Suppressor macrophage (primary cell): Measurements from ENCODE around the gene ARSJ.
"Not testable (repeated sequence)": the region's sequence is repeated elsewhere in the genome, so short reads cannot be mapped to it uniquely, and the experiment has no call there.

Experiments
- DNase-seq, 4 experiments: peaks; one replicate each; pipeline ENCODE4 v3.0.0-alpha.2; 2020 to 2022
- total RNA-seq, 17 experiments: gene quantifications; one replicate each; lab custom pipeline; 2026; ENCODE audit warnings: mixed read lengths in 6 of 17, inconsistent platforms in 3 of 17; lab: John Stamatoyannopoulos, UW

The ARSJ gene
- 0 to 1.4 (median 0.14) reads per million in 17 experiments for total RNA-seq

DNA sequence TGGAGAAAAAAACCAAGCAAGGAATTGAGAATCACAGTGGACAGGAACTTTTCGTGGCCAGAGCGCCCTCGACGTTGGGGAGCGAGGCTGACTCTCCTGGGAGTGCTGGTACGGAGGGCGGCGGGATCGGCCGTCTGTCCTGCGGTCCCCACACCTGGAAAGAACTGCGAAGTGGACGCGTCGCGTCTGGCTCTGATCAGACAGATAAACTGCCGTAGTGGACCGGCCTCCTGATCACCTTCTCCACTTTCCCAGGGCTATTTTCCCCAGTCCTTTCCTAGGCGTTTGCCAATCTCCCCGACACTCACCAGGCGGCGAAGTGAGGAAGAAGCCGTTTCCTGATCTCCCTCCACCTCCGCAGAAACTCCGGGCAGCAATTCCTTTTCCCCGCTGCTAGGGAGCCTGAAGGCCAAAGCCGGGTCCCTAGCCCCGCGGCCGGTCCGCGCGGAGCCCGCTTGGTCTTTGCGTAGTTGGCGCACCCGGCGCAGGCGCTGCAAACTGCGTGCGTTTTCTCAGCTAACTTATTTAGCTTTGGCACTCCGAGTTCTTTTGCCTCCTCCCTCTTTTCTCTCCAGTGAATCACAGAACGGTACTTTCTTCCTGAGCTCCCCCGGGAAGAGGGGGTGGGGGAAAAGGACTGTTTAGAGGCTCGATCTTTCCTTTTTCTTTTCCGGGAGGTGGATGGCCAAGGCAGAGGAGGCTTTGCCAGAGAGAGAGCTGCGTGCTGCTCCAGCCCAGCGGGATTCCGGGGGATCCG lies at the start of gene ARSJ:
Gene ARSJ, minus strand, starts transcription at position 500 of the 757 bp plus-strand sequence. CDS start 813 bp downstream, outside the sequence.
- peak in 3 of 4 experiments; percentile 2 to 28 (median 27) for DNase-seq

DNA sequence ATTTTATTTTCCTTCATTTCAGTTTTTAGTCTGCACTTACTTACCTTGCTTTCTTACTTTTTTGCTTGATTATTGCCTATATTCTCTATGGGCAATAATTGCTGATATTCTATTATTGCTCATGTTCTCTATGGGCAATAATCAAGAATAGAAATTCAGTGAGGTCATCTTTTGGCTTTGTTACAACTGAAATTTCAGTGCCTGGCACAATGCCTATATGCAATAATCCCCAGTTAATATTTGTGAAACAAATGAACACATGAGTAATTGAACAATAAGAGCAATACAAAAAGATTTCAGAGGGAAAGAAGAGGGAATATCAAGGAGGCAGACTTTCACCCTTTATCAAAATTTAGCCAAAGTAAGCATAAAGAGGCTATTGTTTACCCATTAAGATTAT lies 48.6 kb upstream of the ARSJ start:
- DNase-seq, result no peak

DNA sequence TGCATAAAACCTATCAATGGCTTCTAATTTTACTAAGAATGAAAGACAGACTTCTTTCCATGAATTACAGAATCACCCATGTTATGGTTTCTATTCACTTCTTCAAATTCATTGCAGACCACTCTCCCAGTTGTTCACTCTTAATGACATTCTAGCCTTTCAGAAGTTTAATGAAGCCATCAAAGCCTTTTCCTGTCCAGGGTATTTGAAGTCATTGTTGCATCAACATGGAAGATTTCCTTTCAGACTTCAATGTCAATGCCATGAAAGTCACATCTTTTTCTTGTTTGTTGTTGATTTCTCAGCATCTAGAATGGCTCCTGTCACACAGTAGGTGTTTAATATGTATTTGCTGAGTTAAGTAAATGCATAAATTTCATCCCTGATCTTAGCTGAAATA lies 48.1 kb upstream of the ARSJ start:
- no peak for DNase-seq

DNA sequence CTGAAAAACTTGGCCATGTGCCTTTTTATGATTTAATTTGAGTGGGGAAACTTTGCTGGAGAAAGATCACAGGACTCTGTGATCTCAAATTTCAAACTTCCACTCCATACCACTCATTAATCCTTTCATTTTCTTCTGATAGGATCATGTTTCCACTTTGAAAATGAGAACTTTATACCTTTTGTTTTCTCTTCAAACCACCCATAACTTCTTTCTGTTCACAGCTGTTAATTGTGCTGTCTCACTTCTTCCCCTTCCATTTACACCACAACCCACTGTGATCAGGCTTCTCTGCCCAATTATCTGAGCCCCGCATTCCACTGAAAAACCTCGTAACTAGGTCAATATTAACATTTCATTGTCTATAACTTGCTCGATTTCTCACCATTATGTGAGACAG lies 47.0 kb upstream of the ARSJ start:
- DNase-seq, result no peak

DNA sequence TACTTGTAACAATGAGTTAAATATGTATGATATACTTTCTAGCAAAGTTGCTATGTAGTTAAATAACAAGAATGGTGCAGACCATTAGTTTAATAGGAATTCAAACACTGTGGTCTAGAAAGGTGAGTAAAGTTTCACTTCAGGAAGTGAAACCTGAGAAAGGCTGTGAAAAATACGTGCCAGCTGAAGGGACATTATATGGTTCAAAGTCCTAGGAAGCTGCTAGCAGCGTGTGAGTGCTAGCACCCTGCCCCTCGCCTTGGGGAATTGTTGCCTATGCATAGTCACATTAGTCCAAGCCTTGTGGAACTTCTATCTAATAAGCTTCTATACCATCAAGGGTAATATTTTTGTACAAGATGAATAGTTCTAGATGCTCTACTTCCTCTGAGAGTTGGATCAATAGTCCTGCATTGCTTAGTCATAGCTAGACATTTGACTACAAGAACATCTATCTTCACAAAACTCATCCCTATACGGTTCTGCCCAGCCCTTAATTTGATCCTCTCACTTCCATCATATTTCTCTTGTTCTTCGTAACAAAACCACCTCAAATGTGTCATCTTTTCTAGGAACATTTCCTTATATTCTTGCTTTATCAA lies 45.8 kb upstream of the ARSJ start:
- no peak for DNase-seq

DNA sequence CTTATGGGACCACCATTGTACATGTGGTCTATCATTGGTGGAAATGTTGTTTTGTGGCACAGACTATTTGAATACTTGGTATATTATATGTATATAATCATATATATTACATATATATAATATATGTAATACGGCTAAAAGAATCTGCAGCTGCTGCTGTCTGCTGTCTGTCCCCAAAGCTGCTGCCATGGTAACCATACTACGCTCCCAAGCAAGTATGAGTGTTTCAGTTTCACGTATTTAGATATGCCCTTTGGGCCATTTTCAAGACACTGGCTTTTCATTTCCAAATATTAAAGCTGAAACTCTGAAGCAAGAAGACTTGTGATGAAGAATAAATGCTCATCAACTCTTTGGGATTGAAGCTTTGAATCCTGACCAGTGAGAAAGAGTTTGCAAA lies 42.0 kb upstream of the ARSJ start:
- DNase-seq, result no peak

DNA sequence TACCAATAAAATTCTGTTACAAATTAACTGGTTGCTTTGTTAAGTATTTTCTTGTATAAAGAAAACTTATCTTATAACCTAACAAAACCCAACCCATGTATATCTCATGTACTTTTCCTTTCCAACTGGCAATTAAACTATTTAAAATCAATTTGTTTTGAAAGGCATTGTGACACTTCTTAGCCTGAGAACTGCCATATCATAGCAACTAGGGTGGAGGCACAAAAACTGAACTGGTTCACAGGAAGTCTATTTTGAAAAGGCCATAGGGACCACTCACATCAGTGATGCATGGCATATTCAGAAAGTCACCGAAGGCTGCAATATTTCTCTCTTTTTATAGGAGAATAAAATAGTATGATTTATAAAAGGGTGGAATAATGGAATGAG lies 40.5 kb upstream of the ARSJ start:
- DNase-seq, result no peak

DNA sequence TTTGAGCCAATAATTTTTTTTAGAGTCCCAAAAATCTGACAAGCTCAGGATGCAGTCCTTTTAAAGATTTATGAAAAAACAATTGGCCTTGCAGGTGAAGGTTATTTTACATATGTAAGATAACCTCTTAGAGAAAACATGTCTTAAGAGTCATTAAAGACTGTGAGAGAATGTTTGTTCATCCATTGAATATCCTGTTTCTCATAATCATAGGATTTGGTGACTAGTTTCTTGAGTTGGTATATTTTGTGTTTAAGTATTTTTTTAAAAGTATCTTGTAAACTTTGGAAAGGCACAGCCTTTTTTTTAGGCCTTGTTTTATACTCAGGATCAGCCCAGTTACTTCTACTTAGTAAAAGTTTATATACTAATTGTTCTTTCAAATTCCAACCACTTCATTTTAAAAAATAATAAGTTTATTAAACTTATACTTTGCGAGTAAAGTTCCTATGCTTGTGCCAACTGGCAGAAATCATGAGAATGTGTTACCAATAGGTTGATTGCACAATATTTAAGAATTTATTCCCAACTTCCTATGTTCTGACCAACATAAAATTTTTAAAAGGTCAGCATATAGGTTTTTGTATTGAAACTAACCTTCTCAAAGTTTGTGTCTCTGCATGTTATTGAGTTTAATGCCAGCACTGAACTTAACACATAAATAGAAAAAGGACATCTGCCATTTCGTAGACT lies 40.0 kb upstream of the ARSJ start:
- DNase-seq, result peak in 1 of 4 experiments; percentile 14

DNA sequence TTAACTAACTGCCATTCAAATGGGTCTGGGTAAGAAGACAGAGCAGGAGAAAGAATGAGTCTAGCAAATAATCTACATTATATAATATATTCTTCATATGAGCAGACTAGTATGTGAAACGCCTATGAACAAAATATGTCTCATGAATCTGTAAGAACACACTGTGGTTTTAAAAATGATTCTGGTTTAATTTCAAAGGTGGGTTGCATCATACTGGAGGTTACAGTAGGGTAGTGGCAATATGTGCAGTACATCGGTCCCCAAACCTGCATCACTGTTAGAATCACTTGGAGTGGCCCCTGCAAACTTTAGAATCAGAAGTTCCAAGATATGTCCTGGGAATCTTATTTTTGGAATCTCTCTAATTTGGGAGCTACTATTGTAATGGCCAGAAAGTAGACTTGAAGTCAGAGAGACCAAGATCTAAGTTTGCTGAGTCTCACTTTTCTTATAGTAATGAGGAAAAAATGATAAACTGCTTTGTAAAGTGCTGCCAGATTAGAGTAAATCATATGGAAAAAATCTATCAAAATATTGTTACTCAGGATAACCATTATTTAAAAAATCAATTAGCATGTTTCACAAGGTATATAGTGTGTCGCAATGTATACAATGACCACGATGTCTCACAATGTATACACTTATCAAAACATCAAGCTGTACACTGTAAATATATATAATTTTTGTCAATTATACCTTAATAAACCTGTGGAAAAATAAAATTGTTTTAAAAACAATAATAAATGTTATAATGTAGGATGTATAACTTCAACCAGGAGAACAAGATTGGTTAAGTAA lies 37.9 kb upstream of the ARSJ start:
- no peak for DNase-seq

DNA sequence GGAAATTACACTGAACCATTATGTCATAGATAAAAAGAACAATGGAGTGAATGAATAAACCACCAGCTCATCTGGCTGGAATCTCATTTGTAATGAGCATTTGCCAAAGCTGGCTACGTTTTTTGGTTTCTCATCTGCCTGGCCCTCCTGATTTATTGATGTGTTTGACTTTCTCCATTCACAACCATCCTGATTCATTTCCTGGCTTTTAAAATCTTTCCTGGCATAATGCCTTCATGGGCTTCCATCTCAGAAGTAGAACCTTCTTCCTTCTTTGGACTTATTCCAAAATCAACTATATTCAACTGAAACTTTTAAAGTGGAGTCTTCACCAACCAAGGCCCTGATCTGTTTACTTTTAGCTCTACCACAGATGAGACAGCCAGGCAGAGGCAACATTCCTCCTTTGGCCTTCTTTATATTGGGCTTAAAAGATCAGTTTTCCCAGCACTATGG lies 36.0 kb upstream of the ARSJ start:
- DNase-seq, result no peak

DNA sequence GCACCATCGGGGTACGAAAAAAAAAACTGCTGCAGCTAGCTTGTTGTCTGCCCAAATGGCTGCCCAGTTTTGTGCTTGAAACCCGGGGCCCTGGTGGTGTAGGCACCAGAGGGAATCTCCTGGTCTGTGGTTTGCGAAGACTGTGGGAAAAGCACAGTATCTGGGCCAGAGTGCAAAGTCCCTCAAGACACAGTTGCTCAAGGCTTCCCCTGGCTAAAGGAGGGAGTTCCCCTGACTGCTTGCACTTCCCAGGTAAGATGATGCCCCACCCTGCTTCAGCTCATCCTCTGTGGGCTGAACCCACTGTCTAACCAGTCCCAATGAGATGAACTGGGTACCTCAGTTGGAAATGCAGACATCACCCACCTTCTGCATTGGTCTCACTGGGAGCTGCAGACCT lies 33.8 kb upstream of the ARSJ start:
- DNase-seq, result not testable (repeated sequence)

DNA sequence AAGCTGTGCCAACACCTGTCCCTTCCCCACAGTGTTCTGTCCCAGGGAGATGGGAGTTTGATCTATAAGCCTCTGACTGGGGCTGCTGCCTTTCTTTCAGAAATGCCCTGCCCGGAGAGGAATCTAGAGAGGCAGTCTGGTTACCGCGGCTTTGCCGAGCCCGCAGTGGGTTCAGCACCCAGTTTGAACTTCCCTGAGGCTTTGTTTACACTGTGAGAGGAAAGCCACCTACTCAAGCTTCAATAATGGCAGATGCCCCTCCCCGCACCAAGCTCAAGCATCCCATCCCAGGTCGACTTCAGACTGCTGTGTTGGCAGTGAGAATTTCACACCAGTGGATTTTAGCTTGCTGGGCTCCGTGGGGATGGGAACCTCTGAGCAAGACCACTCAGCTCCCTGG lies 33.3 kb upstream of the ARSJ start:
- no peak for DNase-seq

DNA sequence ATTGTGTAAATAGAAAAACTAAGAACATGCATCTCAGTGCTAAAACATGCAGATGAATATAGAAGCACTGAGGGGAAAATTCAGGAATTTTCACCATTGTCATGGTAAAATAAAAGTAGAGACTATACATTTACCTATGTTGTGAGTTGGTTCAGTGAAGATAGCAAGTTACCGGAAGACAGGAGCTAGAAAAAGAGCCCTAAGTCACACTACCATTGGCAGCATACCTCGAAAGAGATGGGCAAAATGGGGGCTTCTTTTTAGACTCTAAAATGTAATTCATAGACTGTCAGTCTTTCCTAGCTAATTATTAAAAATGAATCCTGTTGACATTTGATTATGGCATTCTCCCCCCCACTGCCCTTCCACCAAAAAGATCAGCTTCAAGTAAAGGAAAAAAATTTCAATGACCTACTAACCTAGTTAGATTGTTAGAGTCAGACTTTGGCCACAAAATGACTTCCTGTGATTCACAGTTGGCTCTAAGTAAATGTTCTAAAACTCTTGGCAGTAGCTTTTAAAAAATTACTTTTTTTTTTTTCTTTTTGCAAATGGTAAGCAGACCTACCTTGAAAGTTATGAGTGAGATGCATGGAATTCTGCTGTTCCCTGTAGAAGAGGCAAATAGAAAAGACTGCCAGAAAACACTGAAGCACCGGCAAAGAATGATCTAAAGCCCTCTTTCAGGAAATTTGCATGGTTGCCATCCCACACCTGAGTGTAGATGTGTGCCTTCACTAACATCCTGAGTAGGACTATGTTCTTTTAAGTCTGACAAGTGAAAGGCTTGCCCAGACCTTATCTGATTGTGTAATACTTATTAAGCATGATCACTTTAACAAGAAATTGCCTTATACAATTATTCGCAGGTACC lies 26.4 kb upstream of the ARSJ start:
- no peak for DNase-seq

DNA sequence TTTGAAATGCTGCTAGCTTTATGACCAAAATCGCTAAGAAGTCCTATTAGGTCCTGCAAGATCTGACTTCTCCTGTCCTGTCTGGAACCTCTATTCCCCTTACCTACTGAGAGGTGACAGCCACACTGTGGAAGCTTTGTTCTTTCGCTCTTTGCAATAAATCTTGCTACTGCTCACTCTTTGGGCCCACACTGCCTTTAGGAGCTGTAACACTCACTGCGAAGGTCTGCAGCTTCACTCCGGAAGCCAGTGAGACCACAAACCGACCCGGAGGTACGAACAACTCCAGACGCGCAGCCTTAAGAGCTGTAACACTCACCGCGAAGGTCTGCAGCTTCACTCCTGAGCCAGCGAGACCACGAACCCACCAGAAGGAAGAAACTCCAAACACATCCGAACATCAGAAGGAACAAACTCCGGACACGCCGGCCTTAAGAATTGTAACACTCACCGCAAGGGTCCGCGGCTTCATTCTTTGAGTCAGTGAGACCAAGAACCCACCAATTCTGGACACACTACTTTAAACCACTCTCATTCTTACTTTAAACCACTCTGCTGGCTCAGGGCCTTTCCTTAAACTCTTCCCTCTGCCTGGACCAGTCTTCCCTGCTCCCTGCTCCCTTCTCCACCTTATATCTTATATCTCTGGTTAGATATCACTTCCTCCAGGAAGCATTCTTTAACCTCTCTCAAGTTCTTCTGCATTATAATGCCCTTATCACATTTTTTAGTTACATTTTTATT lies 25.2 kb upstream of the ARSJ start:
- DNase-seq, result not testable (repeated sequence)

DNA sequence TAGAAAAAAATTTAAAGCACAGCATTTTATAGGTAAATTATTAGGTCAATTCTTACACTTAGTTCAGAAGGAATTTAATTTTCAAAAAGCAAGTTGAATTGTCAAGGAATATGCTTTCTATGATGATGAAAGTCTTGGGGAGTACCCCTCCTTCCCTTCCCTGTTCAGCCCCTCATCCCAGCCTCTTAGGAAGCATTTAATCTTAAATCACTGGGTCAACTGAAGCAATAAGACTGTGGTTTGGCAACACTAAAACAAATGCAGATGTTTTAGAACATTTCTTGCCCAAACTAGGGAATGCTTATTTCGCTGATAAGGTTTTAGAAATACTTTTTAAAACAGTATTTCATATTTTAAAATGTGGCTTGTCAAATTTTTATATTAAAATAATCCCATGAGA lies 19.1 kb upstream of the ARSJ start:
- no peak for DNase-seq

DNA sequence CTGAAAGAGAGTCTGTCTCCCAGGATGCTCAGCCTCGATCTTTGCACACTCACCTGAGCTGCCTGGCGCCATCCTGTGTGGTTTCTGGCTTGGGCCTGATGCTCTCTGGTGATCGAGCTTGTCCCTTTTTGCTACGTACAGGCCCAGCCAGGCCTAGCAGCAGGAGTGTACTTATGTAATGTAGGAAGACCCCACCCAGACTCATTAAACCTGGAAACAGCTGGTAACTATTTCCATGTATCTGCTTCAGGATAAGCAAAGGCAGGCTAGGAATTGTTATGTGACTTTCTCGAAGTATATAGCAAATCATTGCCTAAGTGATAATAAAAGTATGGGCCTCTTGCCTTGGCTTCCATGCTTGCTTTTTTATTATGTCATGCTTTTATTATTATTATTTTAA lies 18.6 kb upstream of the ARSJ start:
- DNase-seq, result no peak

DNA sequence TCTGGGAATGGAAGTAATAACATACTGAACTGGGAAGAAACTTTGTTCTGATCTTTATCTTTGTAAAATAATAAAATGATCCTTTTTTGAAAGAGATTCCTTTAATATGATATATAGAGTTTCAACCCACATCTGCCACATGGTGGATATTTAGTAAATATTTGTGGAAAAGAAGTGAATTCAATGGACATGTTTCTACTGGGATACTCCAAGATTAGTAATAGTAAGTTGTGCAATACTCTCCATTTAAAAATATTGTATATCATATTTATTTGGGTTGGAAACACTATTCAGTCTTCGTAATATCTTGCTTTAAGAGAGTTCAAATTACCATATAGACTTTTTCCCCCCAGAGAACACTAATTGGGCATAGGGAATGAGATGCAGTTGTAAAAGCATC lies 17.8 kb upstream of the ARSJ start:
- DNase-seq, result no peak

DNA sequence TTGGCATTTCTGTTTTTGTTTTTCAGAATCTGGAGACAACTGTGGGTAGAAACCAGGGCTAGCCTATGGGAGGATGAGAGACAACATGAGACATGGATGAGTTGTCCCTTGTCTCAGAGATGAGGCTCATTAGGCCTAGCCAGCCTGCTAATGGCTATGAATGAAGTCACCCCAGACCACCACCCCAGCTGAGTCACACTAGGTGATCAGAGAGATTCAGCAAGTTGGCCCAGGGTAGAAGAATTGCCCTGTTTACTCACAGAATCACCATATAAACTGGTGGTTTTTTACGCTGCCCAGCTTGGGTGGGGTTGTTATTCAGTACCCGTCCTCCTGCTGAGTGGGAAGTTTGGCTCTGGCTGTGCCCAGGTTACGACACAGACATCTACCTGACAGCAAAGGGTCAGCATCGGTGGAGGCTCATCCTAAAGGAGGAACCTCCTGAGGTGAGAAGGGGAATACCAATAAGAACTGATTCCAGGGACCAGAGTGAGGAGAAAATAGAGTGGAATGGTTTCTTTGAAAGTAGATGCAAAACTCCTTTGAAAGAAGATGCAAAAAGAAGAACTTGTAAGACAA lies 17.2 kb upstream of the ARSJ start:
- no peak for DNase-seq

DNA sequence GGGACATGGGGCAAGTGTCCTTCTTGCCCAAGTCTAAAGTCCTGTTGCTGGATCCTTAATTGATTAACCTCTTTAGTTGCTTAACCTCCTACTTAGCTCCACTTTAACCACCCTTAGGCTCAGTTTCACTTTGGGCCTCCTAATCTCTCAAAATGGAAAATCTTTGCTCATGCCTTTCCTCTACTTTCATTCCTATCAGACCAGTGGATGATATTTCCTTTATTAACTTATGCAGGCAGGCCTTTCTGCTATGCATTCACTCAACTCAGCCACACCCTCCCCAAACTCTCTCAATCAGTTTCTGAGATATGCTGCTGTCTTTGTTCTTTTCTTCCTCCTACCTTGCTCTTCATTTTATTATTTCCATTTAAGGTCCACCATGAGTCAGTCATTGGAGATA lies 14.4 kb upstream of the ARSJ start:
- DNase-seq, result no peak

DNA sequence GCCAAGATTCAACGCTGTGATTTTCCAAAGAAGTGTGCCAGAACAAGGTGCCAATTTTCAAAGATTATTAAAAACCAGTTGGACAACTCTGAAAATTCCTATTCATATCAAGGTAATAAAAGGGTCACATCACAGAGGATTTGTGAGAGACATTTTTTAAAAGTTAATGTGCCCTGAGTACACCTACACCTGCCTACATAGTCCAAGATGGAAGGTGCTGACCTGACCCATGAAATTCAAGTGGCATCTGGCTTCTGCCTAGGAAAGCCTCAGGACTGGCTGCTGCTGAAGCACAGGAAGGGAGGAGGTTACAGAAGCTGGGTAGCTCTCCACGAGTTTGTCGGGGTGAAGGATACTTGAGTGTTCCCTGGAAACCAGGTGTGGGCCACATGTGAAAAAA lies 11.4 kb upstream of the ARSJ start:
- DNase-seq, result no peak
